LNCAP (cell line): ENCODE results near the gene APOC3.

Experiments used
- TF ChIP-seq, protein P1 (sequence below): fragments of 450-650 bp; IDR thresholded peaks from 2 replicates; pipeline ENCODE4 v1.5.1; 2017; ENCODE audit warnings: mild to moderate bottlenecking

Gene APOC3

DNA sequence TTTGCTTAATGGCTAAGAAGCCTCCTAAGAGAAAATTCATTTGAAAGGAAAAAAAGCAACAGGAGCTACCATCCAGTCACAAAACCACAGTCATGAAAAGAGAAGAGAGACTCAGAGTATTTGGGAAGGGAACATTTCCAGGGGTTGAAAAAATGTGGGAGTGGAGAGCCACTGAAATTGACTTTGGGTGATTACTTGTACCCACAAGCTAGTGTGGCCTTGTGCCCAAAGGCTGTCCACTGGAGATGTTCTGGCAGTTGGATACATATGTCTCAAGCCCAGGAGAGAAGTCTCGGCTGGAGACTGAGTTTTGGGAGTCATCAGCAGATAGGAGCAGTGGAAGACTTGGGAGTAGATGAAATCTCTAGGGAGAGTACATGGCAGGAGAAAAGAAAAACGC lies 34.9 kb upstream of the APOC3 start:
- TF ChIP-seq, protein P1, sequence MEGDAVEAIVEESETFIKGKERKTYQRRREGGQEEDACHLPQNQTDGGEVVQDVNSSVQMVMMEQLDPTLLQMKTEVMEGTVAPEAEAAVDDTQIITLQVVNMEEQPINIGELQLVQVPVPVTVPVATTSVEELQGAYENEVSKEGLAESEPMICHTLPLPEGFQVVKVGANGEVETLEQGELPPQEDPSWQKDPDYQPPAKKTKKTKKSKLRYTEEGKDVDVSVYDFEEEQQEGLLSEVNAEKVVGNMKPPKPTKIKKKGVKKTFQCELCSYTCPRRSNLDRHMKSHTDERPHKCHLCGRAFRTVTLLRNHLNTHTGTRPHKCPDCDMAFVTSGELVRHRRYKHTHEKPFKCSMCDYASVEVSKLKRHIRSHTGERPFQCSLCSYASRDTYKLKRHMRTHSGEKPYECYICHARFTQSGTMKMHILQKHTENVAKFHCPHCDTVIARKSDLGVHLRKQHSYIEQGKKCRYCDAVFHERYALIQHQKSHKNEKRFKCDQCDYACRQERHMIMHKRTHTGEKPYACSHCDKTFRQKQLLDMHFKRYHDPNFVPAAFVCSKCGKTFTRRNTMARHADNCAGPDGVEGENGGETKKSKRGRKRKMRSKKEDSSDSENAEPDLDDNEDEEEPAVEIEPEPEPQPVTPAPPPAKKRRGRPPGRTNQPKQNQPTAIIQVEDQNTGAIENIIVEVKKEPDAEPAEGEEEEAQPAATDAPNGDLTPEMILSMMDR, result no peak

- TF ChIP-seq, protein P1, result no peak
Observed at GRCh38 chr11:116796548-116796947, 33.2 kb upstream of the APOC3 start.

DNA sequence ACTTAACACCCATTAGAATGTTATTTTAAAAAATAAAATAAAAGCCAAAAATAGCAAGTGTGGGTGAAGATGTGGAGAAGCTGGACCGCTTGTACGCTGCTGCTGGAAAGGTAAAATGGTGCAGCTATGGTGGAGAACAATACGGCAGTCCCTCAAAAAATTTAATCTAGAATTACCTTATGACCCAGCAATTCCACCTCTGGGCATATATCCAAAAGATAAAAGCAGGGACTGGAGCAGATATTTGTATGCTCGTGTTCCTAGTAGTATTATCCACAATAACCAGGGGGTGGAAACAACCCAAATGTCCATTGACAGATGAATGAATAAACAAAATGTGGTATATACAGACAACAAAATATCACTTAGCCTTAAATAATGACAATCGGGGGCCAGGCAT lies 31.9 kb upstream of the APOC3 start:
- TF ChIP-seq, protein P1, result no peak

DNA sequence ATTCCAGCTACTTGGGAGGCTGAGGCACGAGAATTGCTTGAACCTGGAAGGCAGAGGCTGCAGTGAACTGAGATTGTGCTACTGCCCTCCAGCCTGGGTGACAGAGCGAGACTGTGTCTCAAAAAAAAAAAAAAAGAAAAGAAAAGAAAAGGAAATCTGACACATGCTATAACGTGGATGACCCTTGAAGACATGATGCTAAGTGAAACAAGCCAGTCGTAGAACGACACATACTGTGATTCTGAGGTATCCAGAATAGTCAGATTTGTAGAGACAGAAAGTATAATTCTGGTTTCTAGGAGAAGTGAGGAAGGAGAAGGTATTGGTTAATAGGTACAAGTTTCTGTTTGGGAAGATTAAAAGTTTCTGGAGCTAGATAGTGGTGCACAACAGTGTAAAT lies 31.3 kb upstream of the APOC3 start:
- TF ChIP-seq, protein P1, result no peak

- TF ChIP-seq, protein P1, result no peak
Observed at GRCh38 chr11:116800610-116801009, 29.1 kb upstream of the APOC3 start.

DNA sequence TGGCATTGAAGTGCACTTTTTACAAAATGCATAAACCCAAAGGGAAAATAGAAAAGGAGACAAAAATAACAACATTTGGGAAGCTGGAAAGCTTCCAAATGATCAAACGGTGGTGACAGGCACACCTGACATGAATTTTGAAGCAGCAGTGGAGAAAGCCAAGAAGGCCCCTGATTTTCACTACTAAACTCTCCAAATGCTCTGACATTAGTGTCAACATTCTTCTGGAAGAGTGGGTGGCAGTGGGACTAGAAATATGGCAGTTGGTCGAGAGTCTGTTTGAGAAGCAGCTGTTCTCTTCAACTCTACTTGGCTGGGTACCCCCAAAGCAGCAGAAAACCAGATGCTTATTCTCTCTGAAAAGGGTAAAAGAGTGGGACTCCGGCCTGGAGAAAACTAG lies 25.7 kb upstream of the APOC3 start:
- TF ChIP-seq, protein P1, result no peak

DNA sequence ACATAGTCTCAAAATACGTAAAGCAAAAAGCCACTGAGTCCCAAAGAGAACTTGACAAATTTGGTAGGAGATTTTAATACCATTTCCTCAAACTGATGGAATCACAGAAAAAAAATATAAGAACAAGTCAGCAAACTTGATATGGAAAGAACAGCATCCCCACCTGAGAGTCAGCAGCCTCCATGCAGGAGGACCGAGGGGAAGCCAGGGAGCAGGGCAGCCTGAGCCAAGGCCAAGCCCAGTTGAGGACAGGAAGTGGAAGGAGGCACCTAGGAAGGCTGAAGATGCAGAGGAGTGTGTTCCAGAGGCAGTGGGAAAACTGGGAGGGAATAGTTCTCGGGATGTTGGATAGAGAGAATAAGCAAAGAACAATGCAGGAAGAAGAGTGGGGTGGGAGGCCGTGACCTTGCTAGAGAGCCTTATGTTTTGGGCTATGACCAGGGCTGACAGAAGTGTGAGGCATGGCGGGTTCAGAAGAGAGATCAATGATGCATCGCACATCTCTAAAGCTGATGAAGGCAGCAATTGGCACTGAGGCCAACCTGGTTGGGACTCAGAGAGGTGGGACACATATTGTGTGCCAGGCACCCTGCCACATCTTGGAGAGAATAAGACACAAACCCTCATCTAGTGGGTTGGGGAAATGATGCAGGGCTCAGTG lies 22.0 kb upstream of the APOC3 start:
- TF ChIP-seq, protein P1, result no peak
